Measurements from ENCODE around the gene NPEPPS. TPM values are rescaled to one million over a fixed set of nuclear protein-coding genes. Genes with fewer than 3 reads are reported as not detected.
A peak's percentile ranks its signal among the peaks of the same experiment; 100 is the strongest.

Gene NPEPPS
- total RNA-seq, 1 experiment from 2014 or later: 78.4 TPM

- CTCF ChIA-PET: interaction anchor here (4.3 kb wide), 1 partner anchor 8 kb away, joined by 24 read pairs; no protein-coding TSS in a partner anchor
- DNase-seq (ENCODE audit: unreplicated experiment): no peak
- intact Hi-C loops (cut with micrococcal nuclease): no loop called here
- H3K4me1 Mint-ChIP-seq (ENCODE audit: insufficient read depth, unreplicated experiment): peaks cover 25% of the 10 kb centered on the region
- no peak overlapping the region for H3K27ac Mint-ChIP-seq (ENCODE audit: low read depth, unreplicated experiment)
- H3K36me3 Mint-ChIP-seq (ENCODE audit: insufficient read depth, unreplicated experiment): peaks cover 87% of the 10 kb centered on the region
- H3K27me3 Mint-ChIP-seq (ENCODE audit: insufficient read depth, unreplicated experiment): no peaks in the 10 kb centered on the region
- no peaks in the 10 kb centered on the region for H3K9me3 Mint-ChIP-seq (ENCODE audit: unreplicated experiment)
- no peak overlapping the region for H3K4me3 Mint-ChIP-seq (ENCODE audit: unreplicated experiment)
- BruUV-seq (replicated peaks): no TSS peak
- TF ChIP-seq, protein P1, sequence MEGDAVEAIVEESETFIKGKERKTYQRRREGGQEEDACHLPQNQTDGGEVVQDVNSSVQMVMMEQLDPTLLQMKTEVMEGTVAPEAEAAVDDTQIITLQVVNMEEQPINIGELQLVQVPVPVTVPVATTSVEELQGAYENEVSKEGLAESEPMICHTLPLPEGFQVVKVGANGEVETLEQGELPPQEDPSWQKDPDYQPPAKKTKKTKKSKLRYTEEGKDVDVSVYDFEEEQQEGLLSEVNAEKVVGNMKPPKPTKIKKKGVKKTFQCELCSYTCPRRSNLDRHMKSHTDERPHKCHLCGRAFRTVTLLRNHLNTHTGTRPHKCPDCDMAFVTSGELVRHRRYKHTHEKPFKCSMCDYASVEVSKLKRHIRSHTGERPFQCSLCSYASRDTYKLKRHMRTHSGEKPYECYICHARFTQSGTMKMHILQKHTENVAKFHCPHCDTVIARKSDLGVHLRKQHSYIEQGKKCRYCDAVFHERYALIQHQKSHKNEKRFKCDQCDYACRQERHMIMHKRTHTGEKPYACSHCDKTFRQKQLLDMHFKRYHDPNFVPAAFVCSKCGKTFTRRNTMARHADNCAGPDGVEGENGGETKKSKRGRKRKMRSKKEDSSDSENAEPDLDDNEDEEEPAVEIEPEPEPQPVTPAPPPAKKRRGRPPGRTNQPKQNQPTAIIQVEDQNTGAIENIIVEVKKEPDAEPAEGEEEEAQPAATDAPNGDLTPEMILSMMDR (IDR thresholded peaks at IDR 0.05; ENCODE audit: unreplicated experiment): no peak
- POLR2A ChIA-PET: no interaction called here
Measured at GRCh38 chr17:47607481-47607880, 76.6 kb downstream of the NPEPPS start.

DNA sequence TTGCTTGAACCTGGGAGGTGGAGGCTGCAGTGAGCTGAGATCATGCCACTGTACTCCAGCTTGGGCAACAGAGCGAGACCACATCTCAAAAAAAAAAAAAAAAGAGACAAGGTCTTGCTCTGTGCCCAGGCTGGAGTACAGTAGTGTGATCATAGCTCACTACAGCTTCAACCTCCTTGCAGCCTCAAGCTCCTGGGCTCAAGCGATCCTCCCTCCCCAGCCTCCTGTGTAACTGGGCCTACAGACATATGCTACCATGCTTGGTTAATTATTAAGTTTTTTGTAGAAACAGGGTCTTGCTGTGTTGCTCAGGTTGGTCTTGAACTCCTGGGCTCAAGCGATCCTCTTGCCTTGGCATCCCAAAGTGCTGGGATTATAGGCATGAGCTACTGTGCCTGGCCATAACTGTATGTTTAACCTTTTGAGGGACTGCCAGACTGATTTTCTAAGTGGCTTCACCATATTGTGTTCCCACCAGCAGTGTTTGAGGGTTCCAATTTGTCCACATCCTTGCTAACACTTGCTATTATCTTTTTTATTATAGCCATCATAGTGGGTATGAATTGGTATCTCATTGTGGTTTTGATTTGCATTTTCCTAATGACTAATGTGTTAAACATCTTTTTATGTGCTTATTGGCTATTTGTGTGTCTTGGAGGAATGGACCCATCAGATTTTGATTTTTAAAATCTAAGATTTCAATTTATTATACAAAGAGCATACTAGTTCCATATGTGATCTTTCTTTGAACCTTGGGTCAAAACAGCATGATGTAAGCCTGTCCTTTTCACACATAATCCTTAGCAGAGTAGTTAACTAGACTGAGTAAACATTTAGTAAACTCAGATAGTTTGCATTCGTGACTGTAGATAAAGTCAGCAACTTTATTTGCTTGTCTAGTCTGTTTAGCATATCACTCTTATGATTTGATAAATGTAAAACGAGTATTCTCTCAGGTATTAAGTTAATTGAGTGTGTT is 80.8 kb downstream of the NPEPPS start:
- Mint-ChIP-seq H3K27me3 (ENCODE audit: insufficient read depth, unreplicated experiment) (no peaks in the 10 kb centered on the region), H3K9me3 (ENCODE audit: unreplicated experiment) (no peaks in the 10 kb centered on the region), H3K36me3 (ENCODE audit: insufficient read depth, unreplicated experiment) (peaks cover 85% of the 10 kb centered on the region), H3K4me3 (ENCODE audit: unreplicated experiment) (no peak overlapping the region), H3K27ac (ENCODE audit: low read depth, unreplicated experiment) (no peak overlapping the region), H3K4me1 (ENCODE audit: insufficient read depth, unreplicated experiment) (peaks cover 25% of the 10 kb centered on the region)
- TF ChIP-seq, protein P1 (IDR thresholded peaks at IDR 0.05; ENCODE audit: unreplicated experiment): no peak
- ChIA-PET POLR2A (no interaction called here), CTCF (no interaction called here)
- intact Hi-C loops (cut with micrococcal nuclease): no loop called here
- BruUV-seq (replicated peaks): no TSS peak
- no peak for DNase-seq (ENCODE audit: unreplicated experiment)

DNA sequence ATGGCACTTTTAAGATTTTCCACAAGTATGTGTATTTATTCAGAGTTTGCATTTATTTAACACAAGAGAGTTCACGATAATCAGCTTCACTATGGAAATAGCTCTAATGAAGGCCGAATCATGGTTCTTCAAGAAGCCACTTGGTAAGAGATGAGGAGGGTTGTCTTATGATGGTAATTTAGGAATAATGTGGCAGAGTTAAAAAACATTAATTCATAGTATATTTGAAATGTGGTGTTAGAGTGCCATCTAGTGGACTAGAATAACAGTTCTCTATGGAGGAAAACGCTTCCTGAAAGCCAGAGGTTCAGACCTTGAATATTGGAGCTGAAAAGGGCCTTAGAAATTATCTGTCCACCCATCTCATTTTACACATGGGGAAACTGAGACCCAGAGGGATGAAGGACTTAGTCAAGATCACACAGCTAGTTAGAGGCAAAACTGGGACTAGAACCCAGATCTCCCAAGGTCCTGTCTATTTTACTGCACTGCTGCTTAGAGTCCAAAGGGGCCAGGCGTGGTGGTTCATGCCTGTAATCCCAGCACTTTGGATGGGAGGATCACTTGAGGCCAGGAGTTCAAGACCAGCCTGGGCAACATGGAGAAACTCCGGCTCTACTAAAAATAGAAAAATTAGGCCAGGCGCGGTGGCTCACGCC is 85.0 kb downstream of the NPEPPS start:
- H3K36me3 Mint-ChIP-seq (ENCODE audit: insufficient read depth, unreplicated experiment): peaks cover 89% of the 10 kb centered on the region
- DNase-seq (ENCODE audit: unreplicated experiment): peak; percentile 62
- H3K27ac Mint-ChIP-seq (ENCODE audit: low read depth, unreplicated experiment): no peak overlapping the region
- ChIA-PET POLR2A (interaction anchor here (0.9 to 1.7 kb wide), 3 partner anchors 11 to 115 kb away, joined by 3 to 5 read pairs (median 3); partner anchors contain the start of gene KPNB1), CTCF (interaction anchor here (0.6 to 2.8 kb wide), 21 partner anchors 9 to 397 kb away, joined by 3 to 24 read pairs (median 4); no protein-coding TSS in a partner anchor)
- H3K27me3 Mint-ChIP-seq (ENCODE audit: insufficient read depth, unreplicated experiment): no peaks in the 10 kb centered on the region
- peaks cover 8% of the 10 kb centered on the region for H3K4me1 Mint-ChIP-seq (ENCODE audit: insufficient read depth, unreplicated experiment)
- BruUV-seq (replicated peaks): no TSS peak
- H3K4me3 Mint-ChIP-seq (ENCODE audit: unreplicated experiment): no peak overlapping the region
- TF ChIP-seq, protein P1 (IDR thresholded peaks at IDR 0.05; ENCODE audit: unreplicated experiment): peak; percentile 58
- H3K9me3 Mint-ChIP-seq (ENCODE audit: unreplicated experiment): no peaks in the 10 kb centered on the region
- intact Hi-C loops (cut with micrococcal nuclease): no loop called here

DNA sequence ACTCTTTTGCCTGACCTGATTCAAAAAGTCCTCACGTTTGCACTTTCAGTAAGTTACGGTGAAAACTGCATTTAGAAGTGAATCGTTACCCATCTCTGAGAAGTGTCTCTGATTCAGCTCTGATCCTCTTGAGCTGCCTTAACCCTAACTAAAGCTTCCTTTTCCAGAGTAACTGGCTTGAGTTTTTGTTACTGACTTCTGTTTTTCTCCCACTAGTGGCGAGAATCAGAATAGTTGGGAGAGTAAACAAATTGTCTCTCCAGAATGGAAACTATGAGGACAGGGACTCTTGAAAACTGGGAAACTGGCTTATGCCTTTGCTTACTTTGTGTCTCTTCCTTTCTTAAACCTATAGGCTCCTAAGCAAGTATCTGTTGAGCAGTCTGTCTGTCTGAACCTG is 87.5 kb downstream of the NPEPPS start:
- peaks cover 94% of the 10 kb centered on the region for H3K36me3 Mint-ChIP-seq (ENCODE audit: insufficient read depth, unreplicated experiment)
- H3K4me3 Mint-ChIP-seq (ENCODE audit: unreplicated experiment): no peak overlapping the region
- ChIA-PET POLR2A (interaction anchor here (0.6 to 1.6 kb wide), 5 partner anchors 9 to 39 kb away, joined by 3 to 5 read pairs (median 3); partner anchors contain the start of gene KPNB1), CTCF (interaction anchor here (0.7 to 1.8 kb wide), 5 partner anchors 12 to 118 kb away, joined by 3 to 6 read pairs (median 5); no protein-coding TSS in a partner anchor)
- TF ChIP-seq, protein P1 (IDR thresholded peaks at IDR 0.05; ENCODE audit: unreplicated experiment): peak; percentile 17
- no peak for DNase-seq (ENCODE audit: unreplicated experiment)
- H3K4me1 Mint-ChIP-seq (ENCODE audit: insufficient read depth, unreplicated experiment): peaks cover 13% of the 10 kb centered on the region
- intact Hi-C loops (cut with micrococcal nuclease): no loop called here
- H3K27ac Mint-ChIP-seq (ENCODE audit: low read depth, unreplicated experiment): no peak overlapping the region
- no peaks in the 10 kb centered on the region for H3K27me3 Mint-ChIP-seq (ENCODE audit: insufficient read depth, unreplicated experiment)
- H3K9me3 Mint-ChIP-seq (ENCODE audit: unreplicated experiment): no peaks in the 10 kb centered on the region
- BruUV-seq (replicated peaks): no TSS peak

Measured in MCF 10A (cell line).